Hematopoietic multipotent progenitor cell treated with erythropoietin and hydrocortisone succinate and interleukin-3 and kit ligand, for 15 days (in vitro differentiated cells): Measurements from ENCODE around the gene ZNF581.
A peak's percentile ranks its signal among the peaks of the same experiment; 100 is the strongest.

Source experiments
- DNase-seq: peaks from one replicate; pipeline ENCODE4 v3.0.0-alpha.2; 2015; ENCODE audit warnings: low spot score

The ZNF581 gene

GRCh38 chr19:55611300-55611982 lies 32.0 kb upstream of the ZNF581 start:
- DNase-seq, result no peak

GRCh38 chr19:55611983-55612645 lies 31.3 kb upstream of the ZNF581 start:
- DNase-seq, result no peak

GRCh38 chr19:55613396-55613795 lies 30.1 kb upstream of the ZNF581 start:
- DNase-seq, result no peak

GRCh38 chr19:55613930-55614710 lies 29.3 kb upstream of the ZNF581 start:
- no peak for DNase-seq

- no peak for DNase-seq
Measured at GRCh38 chr19:55614711-55615542, 28.5 kb upstream of the ZNF581 start.

- no peak for DNase-seq
Measured at GRCh38 chr19:55615543-55616394, 27.7 kb upstream of the ZNF581 start.

GRCh38 chr19:55616395-55616875 lies 27.0 kb upstream of the ZNF581 start:
- DNase-seq, result no peak

- DNase-seq, result no peak
Measured at GRCh38 chr19:55617426-55617825, 26.0 kb upstream of the ZNF581 start.

- no peak for DNase-seq
Measured at GRCh38 chr19:55618426-55618825, 25.0 kb upstream of the ZNF581 start.

- DNase-seq, result no peak
Measured at GRCh38 chr19:55619286-55619685, 24.2 kb upstream of the ZNF581 start.

GRCh38 chr19:55620410-55621204 lies 22.8 kb upstream of the ZNF581 start:
- no peak for DNase-seq

GRCh38 chr19:55621205-55621672 lies 22.2 kb upstream of the ZNF581 start:
- DNase-seq, result no peak

GRCh38 chr19:55621673-55622231 lies 21.7 kb upstream of the ZNF581 start:
- no peak for DNase-seq

GRCh38 chr19:55622242-55622969 lies 21.0 kb upstream of the ZNF581 start:
- no peak for DNase-seq

GRCh38 chr19:55623130-55623529 lies 20.3 kb upstream of the ZNF581 start:
- DNase-seq, result no peak

- DNase-seq, result no peak
Measured at GRCh38 chr19:55623561-55623960, 19.9 kb upstream of the ZNF581 start.

GRCh38 chr19:55624109-55625003 lies 19.1 kb upstream of the ZNF581 start, which contains the start of gene ZNF784:
Gene ZNF784, minus strand, starts transcription at chr19:55624566. Its CDS starts 5 bp downstream, at chr19:55624561.
- DNase-seq, result peak; percentile 97

- DNase-seq, result no peak
Measured at GRCh38 chr19:55625004-55625326, 18.5 kb upstream of the ZNF581 start.
